Measurements from ENCODE around the gene CHPF. TPM values are rescaled to one million over a fixed set of nuclear protein-coding genes. Genes with fewer than 3 reads are reported as not detected.

Gene CHPF
- total RNA-seq, 1 donor from 2014 or later = 4.7 TPM

GRCh38 chr2:219523031-219523671 lies 20.5 kb downstream of the CHPF start:
- no peak for ATAC-seq (ENCODE audit: low read depth)
- Mint-ChIP-seq H3K36me3 (ENCODE audit: low read depth) (no peaks in the 10 kb centered on the region), H3K4me1 (peaks cover 17% of the 10 kb centered on the region), H3K27ac (no peak overlapping the region), H3K4me3 (no peak overlapping the region), H3K27me3 (peaks cover 76% of the 10 kb centered on the region), H3K9me3 (no peaks in the 10 kb centered on the region)
- ChIA-PET CTCF (interaction anchor here (0.6 to 1.0 kb wide), 3 partner anchors 29 to 120 kb away, joined by 3 read pairs; no protein-coding TSS in a partner anchor), POLR2A (no interaction called here)
- no peak for DNase-seq
- intact Hi-C loops (cut with micrococcal nuclease) = no loop called here
- TF ChIP-seq, protein P1, sequence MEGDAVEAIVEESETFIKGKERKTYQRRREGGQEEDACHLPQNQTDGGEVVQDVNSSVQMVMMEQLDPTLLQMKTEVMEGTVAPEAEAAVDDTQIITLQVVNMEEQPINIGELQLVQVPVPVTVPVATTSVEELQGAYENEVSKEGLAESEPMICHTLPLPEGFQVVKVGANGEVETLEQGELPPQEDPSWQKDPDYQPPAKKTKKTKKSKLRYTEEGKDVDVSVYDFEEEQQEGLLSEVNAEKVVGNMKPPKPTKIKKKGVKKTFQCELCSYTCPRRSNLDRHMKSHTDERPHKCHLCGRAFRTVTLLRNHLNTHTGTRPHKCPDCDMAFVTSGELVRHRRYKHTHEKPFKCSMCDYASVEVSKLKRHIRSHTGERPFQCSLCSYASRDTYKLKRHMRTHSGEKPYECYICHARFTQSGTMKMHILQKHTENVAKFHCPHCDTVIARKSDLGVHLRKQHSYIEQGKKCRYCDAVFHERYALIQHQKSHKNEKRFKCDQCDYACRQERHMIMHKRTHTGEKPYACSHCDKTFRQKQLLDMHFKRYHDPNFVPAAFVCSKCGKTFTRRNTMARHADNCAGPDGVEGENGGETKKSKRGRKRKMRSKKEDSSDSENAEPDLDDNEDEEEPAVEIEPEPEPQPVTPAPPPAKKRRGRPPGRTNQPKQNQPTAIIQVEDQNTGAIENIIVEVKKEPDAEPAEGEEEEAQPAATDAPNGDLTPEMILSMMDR (IDR thresholded peaks at IDR 0.05) = no peak

- ATAC-seq (ENCODE audit: low read depth) (no peak), DNase-seq (no peak)
- Mint-ChIP-seq H3K36me3 (ENCODE audit: low read depth) (no peaks in the 10 kb centered on the region), H3K27ac (no peak overlapping the region), H3K9me3 (no peaks in the 10 kb centered on the region), H3K4me3 (peak overlapping the region; percentile 16), H3K4me1 (peaks cover 17% of the 10 kb centered on the region), H3K27me3 (peaks cover 76% of the 10 kb centered on the region)
- POLR2A ChIA-PET = no interaction called here
- CTCF ChIA-PET = interaction anchor here (2.8 kb wide), 1 partner anchor 8 kb away, joined by 11 read pairs; no protein-coding TSS in a partner anchor
- TF ChIP-seq, protein P1 (IDR thresholded peaks at IDR 0.05) = no peak
- intact Hi-C loops (cut with micrococcal nuclease) = no loop called here
Observed at GRCh38 chr2:219522111-219523030, 21.2 kb downstream of the CHPF start.

DNA sequence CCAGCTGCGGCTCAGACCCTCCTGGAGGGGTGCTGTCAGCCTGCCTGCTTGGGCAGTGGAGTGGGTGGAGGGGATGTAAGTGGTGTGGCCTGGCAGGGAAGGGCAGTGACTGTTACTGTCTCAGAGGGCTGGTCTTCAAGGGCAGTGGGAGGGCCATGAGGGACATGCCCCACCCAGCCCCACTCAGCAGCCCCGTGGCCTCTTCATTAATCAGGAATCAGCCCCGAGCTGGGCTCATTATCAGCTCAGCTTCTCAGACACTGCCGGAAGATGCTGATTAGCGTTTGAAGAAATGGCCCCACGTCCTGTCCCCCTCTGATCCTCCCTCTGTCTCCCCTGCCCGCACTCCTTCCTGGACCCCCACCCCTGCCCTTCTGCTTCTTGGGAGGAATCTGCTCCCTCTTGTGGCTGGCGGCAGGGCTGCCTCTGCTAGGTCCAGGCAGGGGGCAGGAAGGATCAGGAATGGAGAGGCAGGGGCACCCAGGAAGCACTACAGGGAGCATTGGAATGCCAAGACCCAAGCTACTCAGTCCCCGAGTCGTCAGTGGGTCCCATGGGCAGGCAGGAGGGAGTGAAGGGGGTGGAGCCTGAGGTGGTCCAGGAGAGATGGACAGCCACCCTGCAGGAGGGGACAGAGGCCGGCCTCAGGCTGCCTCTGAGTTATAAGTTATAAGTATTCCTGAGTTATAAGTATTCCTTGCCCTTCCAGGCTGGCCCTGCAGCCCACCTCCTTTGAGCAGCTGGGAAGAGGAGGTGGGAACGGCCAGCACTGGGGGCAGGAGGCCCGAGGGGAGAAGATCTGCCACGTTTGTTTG lies 22.3 kb downstream of the CHPF start:
- intact Hi-C loops (cut with micrococcal nuclease) = no loop called here
- POLR2A ChIA-PET = no interaction called here
- Mint-ChIP-seq H3K4me3 (no peak overlapping the region), H3K36me3 (ENCODE audit: low read depth) (no peaks in the 10 kb centered on the region), H3K27ac (no peak overlapping the region), H3K9me3 (no peaks in the 10 kb centered on the region), H3K4me1 (peaks cover 17% of the 10 kb centered on the region), H3K27me3 (peaks cover 78% of the 10 kb centered on the region)
- ATAC-seq (ENCODE audit: low read depth) (no peak), DNase-seq (no peak)
- TF ChIP-seq, protein P1 (IDR thresholded peaks at IDR 0.05) = no peak
- CTCF ChIA-PET = interaction anchor here (1.4 to 2.8 kb wide), 2 partner anchors 10 to 23 kb away, joined by 5 to 11 read pairs; partner anchors contain the start of gene GMPPA

- ChIA-PET POLR2A (no interaction called here), CTCF (interaction anchor here (1.4 to 2.8 kb wide), 2 partner anchors 11 to 21 kb away, joined by 5 to 11 read pairs; partner anchors contain the start of gene GMPPA)
- intact Hi-C loops (cut with micrococcal nuclease) = no loop called here
- Mint-ChIP-seq H3K4me3 (no peak overlapping the region), H3K4me1 (peaks cover 17% of the 10 kb centered on the region), H3K9me3 (no peaks in the 10 kb centered on the region), H3K36me3 (ENCODE audit: low read depth) (no peaks in the 10 kb centered on the region), H3K27ac (no peak overlapping the region), H3K27me3 (peaks cover 80% of the 10 kb centered on the region)
- DNase-seq = no peak
- no peak for ATAC-seq (ENCODE audit: low read depth)
- TF ChIP-seq, protein P1 (IDR thresholded peaks at IDR 0.05) = no peak
Observed at GRCh38 chr2:219520079-219520478, 23.5 kb downstream of the CHPF start.
